Panc1 (cell line): Measurements from ENCODE around the gene SSH3. TPM values are rescaled to one million over a fixed set of nuclear protein-coding genes. Genes with fewer than 3 reads are reported as not detected.
A peak's percentile ranks its signal among the peaks of the same experiment; 100 is the strongest.

Experiments
- ATAC-seq: fragments of 200-7000 bp; cut with Tn5 transposase; 2 replicates; pipeline ENCODE4 v1.9.1; 2020; ENCODE audit warnings: mild to moderate bottlenecking, moderate library complexity
- BruUV-seq: library from RNA; stranded (reverse); fragments of 400-500 nt; replicated peaks from 2 replicates; lab custom pipeline; 2021; lab: Mats Ljungman, UMichigan
- CTCF ChIA-PET: fragments of 300-600 bp; sonication (Branson Sonifier 250); formaldehyde crosslinking; loops from one replicate; lab custom pipeline; 2022; ENCODE audit warnings: antibody characterized with exemption; lab: Charles Lee
- POLR2A ChIA-PET: fragments of 300-600 bp; sonication (Branson Sonifier 250); formaldehyde crosslinking; loops from one replicate; lab custom pipeline; 2022; ENCODE audit warnings: antibody characterized with exemption; lab: Charles Lee
- DNase-seq: peaks from one replicate; pipeline ENCODE4 v3.0.0-alpha.2; 2010; ENCODE audit warnings: low read depth, low spot score
- H3K27ac ChIP-seq: 2 replicates; pipeline ENCODE4 v1.5.1; 2011; ENCODE audit warnings: mild to moderate bottlenecking, low read length, inconsistent platforms
- H3K27me3 ChIP-seq: fragments of 200-500 bp; sonication (Bioruptor generic); 2 replicates; pipeline ENCODE4 v1.6.0; 2014; ENCODE audit warnings: low read length, inconsistent platforms; ENCODE audit not compliant: control insufficient read depth, insufficient read depth
- H3K36me3 ChIP-seq: fragments of 200-500 bp; sonication (Bioruptor generic); 2 replicates; pipeline ENCODE4 v1.5.1; 2014; ENCODE audit warnings: inconsistent platforms, mild to moderate bottlenecking, low read length, moderate library complexity; ENCODE audit not compliant: control insufficient read depth, insufficient read depth
- H3K4me1 ChIP-seq: 2 replicates; pipeline ENCODE4 v1.5.1; 2011; ENCODE audit warnings: inconsistent platforms, mild to moderate bottlenecking, low read length, moderate library complexity; ENCODE audit not compliant: control insufficient read depth, insufficient read depth
- H3K4me3 ChIP-seq, 2 experiments: 2 replicates each; pipeline ENCODE4 v1.5.1; 2011 to 2012; ENCODE audit warnings: low read depth in 2 of 2, low read length in 2 of 2, mild to moderate bottlenecking in 2 of 2, inconsistent platforms in 1 of 2, moderate library complexity in 1 of 2
- H3K9me3 ChIP-seq: fragments of 200-500 bp; sonication (Bioruptor generic); 2 replicates; pipeline ENCODE4 v1.5.1; 2014; ENCODE audit warnings: low read depth, mild to moderate bottlenecking, inconsistent platforms, low read length, moderate library complexity; ENCODE audit not compliant: control insufficient read depth, insufficient read depth
- CTCF ChIP-seq: fragments of 450-650 bp; IDR thresholded peaks from 2 replicates; pipeline ENCODE4 v1.5.1; 2017; ENCODE audit warnings: mild to moderate bottlenecking
- POLR2AphosphoS5 ChIP-seq: IDR thresholded peaks from 2 replicates; pipeline ENCODE4 v1.6.1; 2012; ENCODE audit warnings: mild to moderate bottlenecking, low read depth, low read length, moderate library complexity
- REST ChIP-seq, 2 experiments: IDR thresholded peaks; 2 replicates each; pipeline ENCODE4 v1.6.1; 2011 to 2012; ENCODE audit warnings: low read depth in 2 of 2, control low read depth in 1 of 2, low read length in 1 of 2, mild to moderate bottlenecking in 1 of 2, moderate library complexity in 1 of 2; ENCODE audit not compliant: insufficient read depth in 1 of 2
- SIN3A ChIP-seq: IDR thresholded peaks from 2 replicates; pipeline ENCODE4 v1.6.1; 2012; ENCODE audit warnings: low read depth, mild to moderate bottlenecking, low read length, moderate library complexity, borderline replicate concordance; ENCODE audit not compliant: insufficient read depth
- TCF7L2 ChIP-seq: IDR thresholded peaks from 2 replicates; pipeline ENCODE4 v1.6.1; 2011; ENCODE audit warnings: mild to moderate bottlenecking, low read depth, low read length, inconsistent platforms
- in situ Hi-C: cut with HindIII; loops from 2 replicates; pipeline ENCODE4 v1.10.0; 2016; ENCODE audit warnings: low sequenced_read_pairs, low pct_unique_long_range_greater_than_20kb
- intact Hi-C: fragments of 100-400 bp; cut with micrococcal nuclease; formaldehyde crosslinking; loops from one replicate; pipeline ENCODE4 v1.10.0; 2022; ENCODE audit not compliant: unreplicated experiment
- total RNA-seq: library from RNA; stranded (reverse); gene quantifications from one replicate; pipeline ENCODE4 v1.2.1, GENCODE V29; 2021; ENCODE audit not compliant: unreplicated experiment

The SSH3 gene
- total RNA-seq, 1 experiment from 2014 or later = 79.8 TPM

- no TSS peak for BruUV-seq
- in situ Hi-C loops (no loop called here), intact Hi-C loops (no loop called here)
- POLR2A ChIA-PET = no interaction called here
- ATAC-seq (no peak), DNase-seq (no peak)
- Histone ChIP-seq H3K27ac (no peak overlapping the region), H3K9me3 (no peaks in the 10 kb centered on the region), H3K4me3 (no peak overlapping the region), H3K27me3 (no peaks in the 10 kb centered on the region), H3K36me3 (peaks cover 7% of the 10 kb centered on the region; the same call in 1 of the 2 replicates), H3K4me1 (peaks cover 23% of the 10 kb centered on the region)
- TF ChIP-seq CTCF = no peak
- no peak for TF ChIP-seq POLR2AphosphoS5
- no peak for TF ChIP-seq TCF7L2
- TF ChIP-seq SIN3A = no peak
- no peak for TF ChIP-seq REST (IDR thresholded peaks at IDR 0.05; ENCODE audit: insufficient read depth in 1 of 2, low read depth in 2 of 2, low read length in 1 of 2)
- CTCF ChIA-PET = interaction anchor here (0.7 kb wide), 1 partner anchor 9 kb away, joined by 3 read pairs; no protein-coding TSS in a partner anchor
Observed at GRCh38 chr11:67275606-67276409, 27.5 kb upstream of the SSH3 start.

GRCh38 chr11:67276781-67277230, 26.5 kb upstream of the SSH3 start:
- intact Hi-C loops = no loop called here
- no peak overlapping the region for H3K4me3 ChIP-seq
- POLR2A ChIA-PET = no interaction called here

More at GRCh38 chr11:67276781-67277230, 26.5 kb upstream of the SSH3 start:
- Histone ChIP-seq H3K27ac (peak overlapping the region; percentile 57; the same call in 1 of the 2 replicates), H3K27me3 (no peaks in the 10 kb centered on the region), H3K9me3 (no peaks in the 10 kb centered on the region), H3K4me1 (peaks cover 14% of the 10 kb centered on the region), H3K36me3 (peaks cover 7% of the 10 kb centered on the region; the same call in 1 of the 2 replicates)
- TF ChIP-seq REST (IDR thresholded peaks at IDR 0.05; ENCODE audit: insufficient read depth in 1 of 2, low read depth in 2 of 2, low read length in 1 of 2) = no peak
- TF ChIP-seq CTCF = no peak; the same call in 1 of the 2 replicates
- no peak for TF ChIP-seq TCF7L2
- TF ChIP-seq POLR2AphosphoS5 = no peak
- no peak for TF ChIP-seq SIN3A
- no peak for DNase-seq
- in situ Hi-C loops = no loop called here
- no peak for ATAC-seq
- BruUV-seq = no TSS peak
- CTCF ChIA-PET = no interaction called here
